NCI-H2029 (cell line): ENCODE measurements around the gene OSBPL7.

Experiments used
- DNase-seq: peaks from one replicate; lab custom pipeline; 2025; lab: John Stamatoyannopoulos, UW

The OSBPL7 gene

GRCh38 chr17:47847341-47848197 lies 26.0 kb upstream of the OSBPL7 start:
- DNase-seq: no peak

- no peak for DNase-seq
Measured at GRCh38 chr17:47846716-47847340, 25.2 kb upstream of the OSBPL7 start.

GRCh38 chr17:47845716-47846075 lies 24.1 kb upstream of the OSBPL7 start:
- no peak for DNase-seq

GRCh38 chr17:47844814-47845715 lies 23.5 kb upstream of the OSBPL7 start:
- no peak for DNase-seq

- DNase-seq: no peak
Measured at GRCh38 chr17:47844227-47844626, 22.6 kb upstream of the OSBPL7 start.

- DNase-seq: no peak
Measured at GRCh38 chr17:47843391-47843730, 21.8 kb upstream of the OSBPL7 start.

GRCh38 chr17:47841488-47842291 lies 20.1 kb upstream of the OSBPL7 start:
- no peak for DNase-seq

GRCh38 chr17:47840742-47841487 lies 19.3 kb upstream of the OSBPL7 start, which contains the start of gene SCRN2:
SCRN2 (minus strand) TSS chr17:47841273; CDS start chr17:47840843, 430 bp downstream.
- peak; percentile 74 for DNase-seq

- DNase-seq: no peak
Measured at GRCh38 chr17:47840001-47840741, 18.6 kb upstream of the OSBPL7 start.

GRCh38 chr17:47839071-47839470 lies 17.5 kb upstream of the OSBPL7 start:
- no peak for DNase-seq

- DNase-seq: no peak
Measured at GRCh38 chr17:47838636-47839035, 17.0 kb upstream of the OSBPL7 start.

- DNase-seq: no peak
Measured at GRCh38 chr17:47837401-47838039, 15.9 kb upstream of the OSBPL7 start.

- no peak for DNase-seq
Measured at GRCh38 chr17:47836601-47837000, 15.0 kb upstream of the OSBPL7 start.

GRCh38 chr17:47834756-47835155 lies 13.2 kb upstream of the OSBPL7 start:
- no peak for DNase-seq

- DNase-seq: no peak
Measured at GRCh38 chr17:47831934-47832327, 10.3 kb upstream of the OSBPL7 start.

- peak; percentile 79 for DNase-seq
Measured at GRCh38 chr17:47831003-47831933, 9.7 kb upstream of the OSBPL7 start, which contains the start of the genes LRRC46 and MRPL10. LRRC46 (plus strand) TSS chr17:47831670; CDS start chr17:47831990, 320 bp downstream. MRPL10 (minus strand) TSS chr17:47831541; CDS start chr17:47831511, 30 bp downstream.

GRCh38 chr17:47830396-47831002 lies 8.9 kb upstream of the OSBPL7 start:
- DNase-seq: no peak

GRCh38 chr17:47829870-47830269 lies 8.3 kb upstream of the OSBPL7 start:
- DNase-seq: no peak
